ENCODE results near the gene NECTIN2. TPM values are rescaled to one million over a fixed set of nuclear protein-coding genes. Genes with fewer than 3 reads are reported as not detected.

NECTIN2 gene
- polyA plus RNA-seq, 2 of the 4 experiments (the other 2 are of a cell fraction) = 69.4 to 89.6 TPM

DNA sequence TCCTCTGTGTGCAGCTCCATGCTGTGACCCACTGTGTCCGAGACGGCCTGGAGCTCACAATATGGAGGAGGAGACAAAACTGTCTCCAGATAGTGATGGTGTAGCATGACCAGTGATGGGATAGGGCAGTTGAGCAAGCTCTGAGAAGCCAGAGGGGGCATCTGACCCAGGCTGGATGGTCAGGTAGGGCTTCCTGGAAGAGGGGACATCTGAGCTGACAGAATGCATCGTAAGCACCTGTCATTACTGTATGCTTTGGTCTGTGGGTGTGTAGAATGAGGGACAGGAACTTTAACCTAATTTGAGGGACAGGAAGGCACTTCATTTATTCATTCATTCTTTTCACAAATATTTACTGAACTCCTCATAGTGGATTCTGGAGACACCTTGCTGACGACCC, 38.5 kb downstream of the NECTIN2 start:
- FAIRE-seq (no peak), DNase-seq (ENCODE audit: low read depth in 1 of 2, low spot score in 1 of 2) (no peak), ATAC-seq (no peak)
- ChIA-PET POLR2A (no interaction called here), CTCF (interaction anchor here (1.0 to 4.2 kb wide), 8 partner anchors 10 to 195 kb away, joined by 3 to 37 read pairs (median 4); partner anchors contain the start of gene APOE)
- WGBS (ENCODE audit: missing lambda C conversion rate) = 91% methylated on average over 4 of the region's 4 CpGs
- Histone ChIP-seq H3K27ac (no peak overlapping the region), H3K4me1 (peaks cover 3% of the 10 kb centered on the region), H3K4me3 (no peak overlapping the region), H3K9me3 (no peaks in the 10 kb centered on the region), H3K4me2 (no peak overlapping the region)
- TF ChIP-seq RNF2 (IDR thresholded peaks at IDR 0.05; ENCODE audit: borderline replicate concordance, low read depth) = no peak
- TF ChIP-seq KDM5A (IDR thresholded peaks at IDR 0.05) = no peak
- no peak for TF ChIP-seq MAFK (IDR thresholded peaks at IDR 0.05; ENCODE audit: partially characterized antibody)
- no peak for TF ChIP-seq CEBPB (IDR thresholded peaks at IDR 0.05)
- TF ChIP-seq ZFP36 (IDR thresholded peaks at IDR 0.05; ENCODE audit: borderline replicate concordance, partially characterized antibody) = peak; percentile 75
- TF ChIP-seq ZNF302 (CRISPR knock-in tag; IDR thresholded peaks at IDR 0.05) = no peak
- TF ChIP-seq FOXS1 (CRISPR knock-in tag; IDR thresholded peaks at IDR 0.05) = no peak
- no peak for TF ChIP-seq RAD21 (conservative IDR thresholded peaks at IDR 0.05 in 1 of 2, IDR thresholded peaks at IDR 0.05 in 1 of 2)
- TF ChIP-seq TFCP2L1 (CRISPR knock-in tag; IDR thresholded peaks at IDR 0.05) = no peak

DNA sequence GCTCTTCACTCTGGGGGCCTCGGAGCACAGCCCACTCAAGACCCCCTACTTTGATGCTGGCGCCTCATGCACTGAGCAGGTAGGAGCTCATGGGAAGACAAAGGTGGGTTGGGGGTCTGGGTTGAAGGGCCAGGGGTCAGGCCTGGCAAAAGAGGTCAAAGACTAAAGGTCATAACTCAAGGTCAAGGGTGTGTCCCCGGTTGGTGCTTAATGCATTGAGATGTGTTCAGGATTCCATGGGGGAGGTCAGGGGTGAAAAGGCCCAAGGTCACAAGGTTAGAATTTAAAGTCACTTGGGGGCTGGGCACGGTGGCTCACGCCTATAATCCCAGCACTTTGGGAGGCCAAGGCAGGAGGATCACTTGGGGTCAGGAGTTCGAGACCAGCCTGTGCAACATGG, 40.0 kb downstream of the NECTIN2 start:
- no peak overlapping the region for H3K27ac ChIP-seq
- H3K4me3 ChIP-seq = no peak overlapping the region
- ATAC-seq = no peak
- DNase-seq (ENCODE audit: low read depth in 1 of 2, low spot score in 1 of 2) = no peak
- peaks cover 8% of the 10 kb centered on the region for H3K4me1 ChIP-seq
- ChIA-PET POLR2A (no interaction called here), CTCF (interaction anchor here (0.6 to 4.2 kb wide), 5 partner anchors 9 to 162 kb away, joined by 3 to 37 read pairs (median 4); no protein-coding TSS in a partner anchor)
- no peak overlapping the region for H3K4me2 ChIP-seq
- H3K9me3 ChIP-seq = no peaks in the 10 kb centered on the region
- FAIRE-seq = no peak
- WGBS (ENCODE audit: missing lambda C conversion rate) = 97% methylated on average over 6 of the region's 6 CpGs
- TF ChIP-seq JUNB (IDR thresholded peaks at IDR 0.05) (no peak), ESRRA (IDR thresholded peaks at IDR 0.05; ENCODE audit: borderline replicate concordance, low read length) (peak; percentile 86; the same call in 1 of the 2 replicates)

DNA sequence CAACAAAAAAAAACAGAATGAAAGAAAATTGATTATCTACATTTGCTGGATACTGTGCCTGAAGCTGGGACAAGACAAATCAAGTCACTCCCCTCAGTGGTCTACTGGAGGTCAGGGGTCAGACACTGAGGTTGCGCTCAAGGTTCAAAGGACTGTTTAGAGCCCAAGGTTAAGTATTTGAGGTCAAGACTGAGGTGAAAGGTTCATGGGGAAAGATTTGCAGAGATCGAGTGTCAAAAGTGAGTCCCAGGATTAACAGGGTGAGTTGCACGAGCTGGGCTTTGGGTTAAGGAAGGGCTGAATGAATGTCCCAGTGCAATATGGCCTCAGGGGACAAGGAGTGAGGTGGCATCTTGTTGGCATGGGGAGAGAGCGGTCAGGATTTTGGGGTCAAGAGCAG, 41.6 kb downstream of the NECTIN2 start:
- no peaks in the 10 kb centered on the region for H3K9me3 ChIP-seq
- no peak for TF ChIP-seq ZSCAN20 (CRISPR knock-in tag; IDR thresholded peaks at IDR 0.05)
- no peak for TF ChIP-seq NR3C1 (IDR thresholded peaks at IDR 0.05)
- TF ChIP-seq ZNF302 (CRISPR knock-in tag; IDR thresholded peaks at IDR 0.05) = no peak
- no peak for TF ChIP-seq HOXB13 (CRISPR knock-in tag; IDR thresholded peaks at IDR 0.05; ENCODE audit: low read depth)
- no peak for TF ChIP-seq HES2 (IDR thresholded peaks at IDR 0.05)
- TF ChIP-seq, protein P1, sequence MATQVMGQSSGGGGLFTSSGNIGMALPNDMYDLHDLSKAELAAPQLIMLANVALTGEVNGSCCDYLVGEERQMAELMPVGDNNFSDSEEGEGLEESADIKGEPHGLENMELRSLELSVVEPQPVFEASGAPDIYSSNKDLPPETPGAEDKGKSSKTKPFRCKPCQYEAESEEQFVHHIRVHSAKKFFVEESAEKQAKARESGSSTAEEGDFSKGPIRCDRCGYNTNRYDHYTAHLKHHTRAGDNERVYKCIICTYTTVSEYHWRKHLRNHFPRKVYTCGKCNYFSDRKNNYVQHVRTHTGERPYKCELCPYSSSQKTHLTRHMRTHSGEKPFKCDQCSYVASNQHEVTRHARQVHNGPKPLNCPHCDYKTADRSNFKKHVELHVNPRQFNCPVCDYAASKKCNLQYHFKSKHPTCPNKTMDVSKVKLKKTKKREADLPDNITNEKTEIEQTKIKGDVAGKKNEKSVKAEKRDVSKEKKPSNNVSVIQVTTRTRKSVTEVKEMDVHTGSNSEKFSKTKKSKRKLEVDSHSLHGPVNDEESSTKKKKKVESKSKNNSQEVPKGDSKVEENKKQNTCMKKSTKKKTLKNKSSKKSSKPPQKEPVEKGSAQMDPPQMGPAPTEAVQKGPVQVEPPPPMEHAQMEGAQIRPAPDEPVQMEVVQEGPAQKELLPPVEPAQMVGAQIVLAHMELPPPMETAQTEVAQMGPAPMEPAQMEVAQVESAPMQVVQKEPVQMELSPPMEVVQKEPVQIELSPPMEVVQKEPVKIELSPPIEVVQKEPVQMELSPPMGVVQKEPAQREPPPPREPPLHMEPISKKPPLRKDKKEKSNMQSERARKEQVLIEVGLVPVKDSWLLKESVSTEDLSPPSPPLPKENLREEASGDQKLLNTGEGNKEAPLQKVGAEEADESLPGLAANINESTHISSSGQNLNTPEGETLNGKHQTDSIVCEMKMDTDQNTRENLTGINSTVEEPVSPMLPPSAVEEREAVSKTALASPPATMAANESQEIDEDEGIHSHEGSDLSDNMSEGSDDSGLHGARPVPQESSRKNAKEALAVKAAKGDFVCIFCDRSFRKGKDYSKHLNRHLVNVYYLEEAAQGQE (IDR thresholded peaks at IDR 0.05) = no peak
- no peak for TF ChIP-seq HOXA7 (CRISPR knock-in tag; IDR thresholded peaks at IDR 0.05)
- no peak for TF ChIP-seq FOXS1 (CRISPR knock-in tag; IDR thresholded peaks at IDR 0.05)
- no peak for TF ChIP-seq NFE2L2 (conservative IDR thresholded peaks at IDR 0.05; ENCODE audit: low read length)
- no peak for TF ChIP-seq RAD21 (conservative IDR thresholded peaks at IDR 0.05 in 1 of 2, IDR thresholded peaks at IDR 0.05 in 1 of 2)
- no peak for TF ChIP-seq POLR2AphosphoS2 (conservative IDR thresholded peaks at IDR 0.05; ENCODE audit: low read length)
- TF ChIP-seq EHMT2 (IDR thresholded peaks at IDR 0.05; ENCODE audit: low read depth) = no peak
- TF ChIP-seq USF2 (IDR thresholded peaks at IDR 0.05) = no peak
- no peak for TF ChIP-seq TFCP2L1 (CRISPR knock-in tag; IDR thresholded peaks at IDR 0.05)
- TF ChIP-seq CHD4 (IDR thresholded peaks at IDR 0.05; ENCODE audit: borderline replicate concordance) = no peak
- TF ChIP-seq PHF8 (IDR thresholded peaks at IDR 0.05; ENCODE audit: borderline replicate concordance, low read depth) = no peak
- TF ChIP-seq, protein P2, sequence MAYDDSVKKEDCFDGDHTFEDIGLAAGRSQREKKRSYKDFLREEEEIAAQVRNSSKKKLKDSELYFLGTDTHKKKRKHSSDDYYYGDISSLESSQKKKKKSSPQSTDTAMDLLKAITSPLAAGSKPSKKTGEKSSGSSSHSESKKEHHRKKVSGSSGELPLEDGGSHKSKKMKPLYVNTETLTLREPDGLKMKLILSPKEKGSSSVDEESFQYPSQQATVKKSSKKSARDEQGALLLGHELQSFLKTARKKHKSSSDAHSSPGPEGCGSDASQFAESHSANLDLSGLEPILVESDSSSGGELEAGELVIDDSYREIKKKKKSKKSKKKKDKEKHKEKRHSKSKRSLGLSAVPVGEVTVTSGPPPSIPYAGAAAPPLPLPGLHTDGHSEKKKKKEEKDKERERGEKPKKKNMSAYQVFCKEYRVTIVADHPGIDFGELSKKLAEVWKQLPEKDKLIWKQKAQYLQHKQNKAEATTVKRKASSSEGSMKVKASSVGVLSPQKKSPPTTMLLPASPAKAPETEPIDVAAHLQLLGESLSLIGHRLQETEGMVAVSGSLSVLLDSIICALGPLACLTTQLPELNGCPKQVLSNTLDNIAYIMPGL (CRISPR knock-in tag; IDR thresholded peaks at IDR 0.05; ENCODE audit: borderline replicate concordance) = no peak
- no peak for TF ChIP-seq ATOH8 (CRISPR knock-in tag; IDR thresholded peaks at IDR 0.05; ENCODE audit: low read depth)
- no peak for TF ChIP-seq KDM5A (IDR thresholded peaks at IDR 0.05)
- no peak for TF ChIP-seq EHF (CRISPR knock-in tag; IDR thresholded peaks at IDR 0.05)
- H3K4me2 ChIP-seq = no peak overlapping the region
- H3K4me3 ChIP-seq = no peak overlapping the region
- FAIRE-seq = no peak
- H3K27ac ChIP-seq = no peak overlapping the region
- no peak for ATAC-seq
- WGBS (ENCODE audit: missing lambda C conversion rate) = 83% methylated on average over 4 of the region's 4 CpGs
- no peak for DNase-seq (ENCODE audit: low read depth in 1 of 2, low spot score in 1 of 2)
- ChIA-PET POLR2A (no interaction called here), CTCF (interaction anchor here (1.0 to 1.5 kb wide), 4 partner anchors 7 to 164 kb away, joined by 3 to 5 read pairs (median 4); no protein-coding TSS in a partner anchor)
- peaks cover 14% of the 10 kb centered on the region for H3K4me1 ChIP-seq
